ENCODE data around the gene ELOA. TPM values are rescaled to one million over a fixed set of nuclear protein-coding genes. Genes with fewer than 3 reads are reported as not detected.

Gene ELOA
- total and polyA plus RNA-seq, 4 experiments from 2014 or later, result 17.1 to 32.4 (median 30.0) TPM

DNA sequence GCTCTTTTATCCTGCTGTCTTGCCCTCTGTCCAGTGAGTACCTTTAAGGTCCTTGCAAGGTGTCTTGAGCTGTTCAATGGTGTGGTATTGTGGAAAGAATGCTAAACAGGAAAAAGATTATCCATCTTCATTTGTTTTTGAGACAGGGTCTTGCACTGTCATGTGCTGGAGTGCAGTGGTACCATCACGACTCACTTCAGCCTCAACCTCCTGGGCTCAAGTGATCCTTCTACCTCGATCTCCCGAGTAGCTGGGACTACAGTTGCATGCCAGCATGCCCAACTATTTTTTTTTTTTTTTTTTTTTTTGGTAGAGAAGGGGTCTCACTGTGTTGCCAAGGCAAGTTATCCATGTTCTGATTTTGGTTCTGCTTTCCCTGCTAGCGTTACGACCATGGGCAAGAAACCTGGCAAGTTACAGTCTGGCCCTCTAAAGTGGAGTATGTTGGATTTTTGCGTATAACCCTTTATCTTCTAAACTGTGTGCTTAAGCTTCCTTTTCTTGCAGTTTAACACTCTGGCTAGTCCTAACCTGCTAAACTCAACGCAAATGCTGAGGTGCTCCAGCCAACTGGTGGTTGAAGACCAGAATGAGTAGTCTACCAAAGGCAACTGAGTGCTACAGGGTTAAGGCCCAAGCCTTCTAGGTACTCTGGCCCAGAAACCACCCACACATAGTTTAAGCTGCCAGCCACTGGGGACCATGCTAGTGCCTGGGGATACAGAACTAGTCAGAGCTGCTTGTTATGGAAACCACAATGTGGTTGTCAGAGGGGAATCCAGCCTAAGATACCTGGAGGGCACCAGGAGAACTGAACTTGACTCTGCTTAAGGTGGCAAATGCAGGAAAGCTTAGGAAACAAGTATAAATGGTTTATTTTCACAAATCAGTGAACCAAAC, 43.7 kb upstream of the ELOA start:
- H3K27ac Mint-ChIP-seq, result peak overlapping the region in 1 of 7 donors; percentile 57
- H3K4me3 Mint-ChIP-seq, result no peak overlapping the region
- Histone ChIP-seq H3K27me3 (ENCODE audit: insufficient read depth, low read length) (no peaks in the 10 kb centered on the region), H3K9me3 (ENCODE audit: control insufficient read depth in 1 of 2, low read length in 2 of 2) (no peaks in the 10 kb centered on the region), H3K36me3 (ENCODE audit: insufficient read depth, low read length) (peaks cover 57% of the 10 kb centered on the region), H3K4me3 (ENCODE audit: low read length in 2 of 2) (no peak overlapping the region), H3K4me1 (ENCODE audit: insufficient read depth, low read length) (peaks cover 24% of the 10 kb centered on the region), H3K27ac (ENCODE audit: low read depth, low read length) (no peak overlapping the region)
- no peaks in the 10 kb centered on the region for H3K9me3 Mint-ChIP-seq
- ChIA-PET POLR2A (ENCODE audit: partially characterized antibody) (interaction anchor here (3.3 kb wide), 1 partner anchor 8 kb away, joined by 12 read pairs; the partner anchor contains the start of gene RPL11), CTCF (ENCODE audit: partially characterized antibody) (interaction anchor here (1.3 kb wide), 1 partner anchor 49 kb away, joined by 3 read pairs; no protein-coding TSS in a partner anchor)
- H3K36me3 Mint-ChIP-seq, result peaks cover 61 to 80% of the 10 kb centered on the region in 2 donors
- H3K4me1 Mint-ChIP-seq, result peaks cover 27 to 44% (median 35%) of the 10 kb centered on the region in 4 donors
- no peak for DNase-seq
- intact Hi-C loops (cut with micrococcal nuclease), result loop anchor here (10.0 kb wide), 1 partner anchor 335 kb away; the partner anchor contains the start of gene ZNF436
- no peaks in the 10 kb centered on the region for H3K27me3 Mint-ChIP-seq

DNA sequence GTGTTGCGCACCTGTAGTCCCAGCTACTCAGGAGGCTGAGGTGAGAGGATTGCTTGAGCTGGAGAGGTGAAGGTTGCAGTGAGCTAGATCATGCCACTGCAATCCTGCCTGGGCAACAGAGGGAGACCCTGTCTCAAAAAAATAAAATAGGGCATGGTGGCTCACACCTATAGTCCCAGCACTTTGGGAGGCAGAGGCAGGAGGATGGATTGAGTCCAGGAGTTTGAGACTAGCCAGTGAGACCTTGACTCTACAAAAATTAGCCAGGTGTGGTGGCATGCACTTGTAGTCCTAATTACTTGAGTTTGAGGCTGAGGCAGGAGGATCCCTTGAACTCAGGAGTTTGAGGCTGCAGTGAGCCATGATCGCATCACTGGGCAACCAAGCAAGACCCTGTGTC, 42.0 kb upstream of the ELOA start:
- peaks cover 12 to 26% (median 18%) of the 10 kb centered on the region in 4 donors for H3K4me1 Mint-ChIP-seq
- H3K27me3 ChIP-seq (ENCODE audit: insufficient read depth, low read length), result no peaks in the 10 kb centered on the region
- peak overlapping the region in 1 of 7 donors; percentile 12 for H3K27ac Mint-ChIP-seq
- H3K9me3 Mint-ChIP-seq, result no peaks in the 10 kb centered on the region
- H3K36me3 ChIP-seq (ENCODE audit: insufficient read depth, low read length), result peaks cover 40% of the 10 kb centered on the region
- POLR2A ChIA-PET (ENCODE audit: partially characterized antibody), result interaction anchor here (3.3 kb wide), 1 partner anchor 10 kb away, joined by 12 read pairs; the partner anchor contains the start of gene RPL11
- no peak overlapping the region for H3K4me3 ChIP-seq (ENCODE audit: low read length in 2 of 2)
- peaks cover 44 to 66% of the 10 kb centered on the region in 2 donors for H3K36me3 Mint-ChIP-seq
- no peak overlapping the region for H3K4me3 Mint-ChIP-seq
- no peaks in the 10 kb centered on the region for H3K27me3 Mint-ChIP-seq
- CTCF ChIA-PET (ENCODE audit: partially characterized antibody), result interaction anchor here (1.2 kb wide), 1 partner anchor 21 kb away, joined by 4 read pairs; no protein-coding TSS in a partner anchor
- intact Hi-C loops (cut with micrococcal nuclease), result no loop called here
- no peak overlapping the region for H3K27ac ChIP-seq (ENCODE audit: low read depth, low read length)
- H3K9me3 ChIP-seq (ENCODE audit: control insufficient read depth in 1 of 2, low read length in 2 of 2), result no peaks in the 10 kb centered on the region
- no peak for DNase-seq
- H3K4me1 ChIP-seq (ENCODE audit: insufficient read depth, low read length), result peaks cover 6% of the 10 kb centered on the region

DNA sequence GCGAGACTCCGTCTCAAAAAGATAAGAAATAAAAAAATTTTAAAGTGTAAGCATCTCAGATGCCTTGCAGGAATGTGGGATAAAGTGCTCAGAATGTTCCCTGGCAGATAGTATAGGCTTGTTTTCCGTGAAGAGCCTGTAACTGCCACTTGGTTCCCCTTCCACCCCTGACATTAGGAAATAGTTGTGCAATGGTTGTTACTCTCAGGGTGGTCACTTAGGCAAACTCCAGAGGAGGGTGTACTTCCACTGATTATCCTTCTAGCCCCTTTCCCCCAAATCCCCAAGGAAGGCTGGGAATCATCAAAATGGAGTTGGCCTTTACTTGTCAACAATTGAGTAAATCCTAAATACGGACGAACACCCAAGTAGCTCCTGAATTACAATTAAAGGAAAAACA, 41.3 kb upstream of the ELOA start:
- ChIA-PET CTCF (ENCODE audit: partially characterized antibody) (interaction anchor here (1.2 kb wide), 1 partner anchor 20 kb away, joined by 4 read pairs; no protein-coding TSS in a partner anchor), POLR2A (ENCODE audit: partially characterized antibody) (interaction anchor here (3.3 kb wide), 1 partner anchor 11 kb away, joined by 12 read pairs; the partner anchor contains the start of gene RPL11)
- no peaks in the 10 kb centered on the region for H3K27me3 Mint-ChIP-seq
- Histone ChIP-seq H3K36me3 (ENCODE audit: insufficient read depth, low read length) (peaks cover 34% of the 10 kb centered on the region), H3K9me3 (ENCODE audit: control insufficient read depth in 1 of 2, low read length in 2 of 2) (no peaks in the 10 kb centered on the region), H3K4me3 (ENCODE audit: low read length in 2 of 2) (no peak overlapping the region), H3K27ac (ENCODE audit: low read depth, low read length) (no peak overlapping the region), H3K4me1 (ENCODE audit: insufficient read depth, low read length) (no peaks in the 10 kb centered on the region), H3K27me3 (ENCODE audit: insufficient read depth, low read length) (no peaks in the 10 kb centered on the region)
- H3K27ac Mint-ChIP-seq, result no peak overlapping the region
- peaks cover 39 to 59% of the 10 kb centered on the region in 2 donors for H3K36me3 Mint-ChIP-seq
- H3K4me1 Mint-ChIP-seq, result peaks cover 8 to 21% (median 14%) of the 10 kb centered on the region in 4 donors
- H3K4me3 Mint-ChIP-seq, result no peak overlapping the region
- H3K9me3 Mint-ChIP-seq, result no peaks in the 10 kb centered on the region
- DNase-seq, result no peak
- intact Hi-C loops (cut with micrococcal nuclease), result no loop called here

DNA sequence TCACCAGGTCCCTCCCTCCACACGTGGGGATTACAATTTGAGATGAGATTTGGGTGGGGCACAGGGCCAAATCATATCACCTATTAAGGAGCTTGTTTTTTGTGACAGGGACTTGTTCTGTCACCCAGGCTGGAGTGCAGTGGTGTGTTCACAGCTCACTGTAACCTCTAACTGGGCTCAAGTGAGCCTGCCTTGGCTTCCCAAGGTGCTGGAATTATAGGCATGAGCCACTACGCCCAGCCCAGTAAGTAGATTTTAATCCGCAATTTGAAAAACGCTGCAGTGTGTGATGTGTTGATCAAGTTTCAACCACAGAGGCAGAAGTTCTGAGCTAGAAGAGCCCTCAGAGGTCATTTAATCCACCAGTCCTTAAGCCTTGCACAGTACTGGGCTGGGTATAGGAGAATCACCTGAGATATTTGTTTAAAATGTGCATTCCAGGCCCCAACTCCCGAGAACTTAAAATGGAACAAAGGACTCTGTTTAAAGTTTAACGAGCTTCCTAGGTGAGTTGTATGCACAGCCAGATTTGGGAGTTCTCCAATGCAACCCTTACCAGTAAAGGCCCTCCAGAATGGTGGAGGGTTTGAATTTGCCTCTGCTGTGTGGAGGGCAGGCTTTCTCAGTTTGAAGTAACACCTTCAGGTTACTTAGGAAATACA, 38.3 kb upstream of the ELOA start:
- H3K4me1 ChIP-seq (ENCODE audit: insufficient read depth, low read length), result no peaks in the 10 kb centered on the region
- no peak overlapping the region for H3K27ac ChIP-seq (ENCODE audit: low read depth, low read length)
- POLR2A ChIA-PET (ENCODE audit: partially characterized antibody), result no interaction called here
- H3K9me3 ChIP-seq (ENCODE audit: control insufficient read depth in 1 of 2, low read length in 2 of 2), result no peaks in the 10 kb centered on the region
- CTCF ChIA-PET (ENCODE audit: partially characterized antibody), result interaction anchor here (1.1 kb wide), 1 partner anchor 13 kb away, joined by 4 read pairs; the partner anchor contains the start of gene RPL11
- DNase-seq, result no peak
- peaks cover 8% of the 10 kb centered on the region for H3K36me3 ChIP-seq (ENCODE audit: insufficient read depth, low read length)
- peaks cover 18 to 37% of the 10 kb centered on the region in 2 donors for H3K36me3 Mint-ChIP-seq
- no peaks in the 10 kb centered on the region for H3K9me3 Mint-ChIP-seq
- H3K4me3 Mint-ChIP-seq, result no peak overlapping the region
- no peaks in the 10 kb centered on the region for H3K27me3 Mint-ChIP-seq
- no peak overlapping the region for H3K4me3 ChIP-seq (ENCODE audit: low read length in 2 of 2)
- H3K4me1 Mint-ChIP-seq, result peaks cover 6 to 11% (median 7%) of the 10 kb centered on the region in 4 donors
- H3K27me3 ChIP-seq (ENCODE audit: insufficient read depth, low read length), result no peaks in the 10 kb centered on the region
- H3K27ac Mint-ChIP-seq, result no peak overlapping the region
- intact Hi-C loops (cut with micrococcal nuclease), result no loop called here

DNA sequence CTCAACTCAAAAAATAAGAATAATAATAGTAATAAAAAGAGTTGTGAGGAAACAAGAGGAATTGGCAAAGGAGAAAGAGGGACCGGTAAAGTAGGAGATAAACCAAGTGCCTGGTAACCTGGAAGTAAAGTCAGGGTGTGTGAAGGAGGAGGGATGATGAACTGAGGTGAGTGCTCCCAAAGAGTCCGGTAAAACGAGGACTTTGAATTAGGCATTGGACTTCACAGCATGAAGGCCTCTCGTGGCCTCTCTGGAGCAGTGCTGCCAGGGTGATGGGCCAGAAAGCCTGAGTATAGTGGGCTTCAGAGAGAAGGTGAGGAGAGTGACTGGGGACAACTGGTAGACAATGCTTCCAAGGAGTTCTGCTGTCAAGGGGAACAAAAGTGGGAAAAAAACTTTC, 34.0 kb upstream of the ELOA start:
- H3K4me1 ChIP-seq (ENCODE audit: insufficient read depth, low read length), result no peaks in the 10 kb centered on the region
- peaks cover 0 to 19% of the 10 kb centered on the region in 2 donors for H3K36me3 Mint-ChIP-seq
- DNase-seq, result no peak
- H3K9me3 ChIP-seq (ENCODE audit: control insufficient read depth in 1 of 2, low read length in 2 of 2), result no peaks in the 10 kb centered on the region
- H3K4me1 Mint-ChIP-seq, result peaks cover 6 to 12% (median 8%) of the 10 kb centered on the region in 4 donors
- no peaks in the 10 kb centered on the region for H3K36me3 ChIP-seq (ENCODE audit: insufficient read depth, low read length)
- H3K4me3 Mint-ChIP-seq, result no peak overlapping the region
- H3K27ac ChIP-seq (ENCODE audit: low read depth, low read length), result no peak overlapping the region
- POLR2A ChIA-PET (ENCODE audit: partially characterized antibody), result no interaction called here
- H3K27me3 ChIP-seq (ENCODE audit: insufficient read depth, low read length), result no peaks in the 10 kb centered on the region
- no peaks in the 10 kb centered on the region for H3K9me3 Mint-ChIP-seq
- no peaks in the 10 kb centered on the region for H3K27me3 Mint-ChIP-seq
- intact Hi-C loops (cut with micrococcal nuclease), result no loop called here
- H3K27ac Mint-ChIP-seq, result peak overlapping the region in 2 of 7 donors; percentile 6 to 38
- CTCF ChIA-PET (ENCODE audit: partially characterized antibody), result no interaction called here
- H3K4me3 ChIP-seq (ENCODE audit: low read length in 2 of 2), result no peak overlapping the region

DNA sequence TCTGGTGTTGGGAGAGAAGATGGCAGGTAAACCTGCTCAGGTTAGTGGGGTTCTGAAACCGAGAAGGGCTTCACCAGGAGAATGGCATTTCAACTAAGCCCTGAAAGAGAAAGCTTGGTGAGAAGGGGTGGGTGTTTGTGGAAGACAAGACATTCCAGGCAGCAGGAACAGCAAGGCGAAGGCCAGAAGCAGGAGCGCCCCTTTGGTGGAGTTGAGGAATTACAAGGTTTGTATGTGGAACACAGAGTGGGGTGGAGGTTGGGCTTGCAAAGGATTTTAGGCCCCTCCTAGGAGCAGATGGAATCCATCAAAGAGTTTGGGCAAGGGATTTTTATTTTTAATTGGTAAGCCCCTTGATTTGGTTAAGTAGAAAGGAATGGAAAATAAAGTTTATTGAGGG, 24.8 kb upstream of the ELOA start:
- no peaks in the 10 kb centered on the region for H3K36me3 ChIP-seq (ENCODE audit: insufficient read depth, low read length)
- Mint-ChIP-seq H3K27me3 (no peaks in the 10 kb centered on the region), H3K27ac (peak overlapping the region in 3 of 7 donors; percentile 15 to 53 (median 37)), H3K4me3 (no peak overlapping the region), H3K9me3 (no peaks in the 10 kb centered on the region), H3K36me3 (peaks cover 4 to 5% of the 10 kb centered on the region in 2 donors), H3K4me1 (peaks cover 9 to 11% (median 9%) of the 10 kb centered on the region in 4 donors)
- no peaks in the 10 kb centered on the region for H3K9me3 ChIP-seq (ENCODE audit: control insufficient read depth in 1 of 2, low read length in 2 of 2)
- H3K27ac ChIP-seq (ENCODE audit: low read depth, low read length), result no peak overlapping the region
- H3K4me3 ChIP-seq (ENCODE audit: low read length in 2 of 2), result no peak overlapping the region
- H3K27me3 ChIP-seq (ENCODE audit: insufficient read depth, low read length), result no peaks in the 10 kb centered on the region
- ChIA-PET POLR2A (ENCODE audit: partially characterized antibody) (no interaction called here), CTCF (ENCODE audit: partially characterized antibody) (no interaction called here)
- peaks cover 8% of the 10 kb centered on the region for H3K4me1 ChIP-seq (ENCODE audit: insufficient read depth, low read length)
- intact Hi-C loops (cut with micrococcal nuclease), result no loop called here
- DNase-seq, result no peak

All from CD4-positive, alpha-beta memory T cell (primary cell).